H9 (cell line): ENCODE data around the gene RELL1. TPM values are rescaled to one million over a fixed set of nuclear protein-coding genes. Genes with fewer than 3 reads are reported as not detected.

ENCODE experiments used
- DNase-seq: peaks from one replicate; pipeline ENCODE4 v3.0.0-alpha.2; 2017
- H2AFZ ChIP-seq: one replicate; pipeline ENCODE4 v1.6.1; 2013; ENCODE audit warnings: mild to moderate bottlenecking, low read length, control low read depth, moderate library complexity
- H2AK5ac ChIP-seq: 2 replicates; pipeline ENCODE4 v1.6.1; 2013; ENCODE audit warnings: low read length, control low read depth, mixed read lengths; ENCODE audit not compliant: insufficient read length
- H2BK120ac ChIP-seq: one replicate; pipeline ENCODE4 v1.6.1; 2013; ENCODE audit warnings: low read depth, mild to moderate bottlenecking, low read length, control low read depth, inconsistent platforms; ENCODE audit not compliant: poor library complexity, severe bottlenecking
- H2BK12ac ChIP-seq: 2 replicates; pipeline ENCODE4 v1.6.1; 2013; ENCODE audit warnings: low read length, control low read depth, mixed read lengths, low read depth; ENCODE audit not compliant: insufficient read length
- H2BK15ac ChIP-seq: 2 replicates; pipeline ENCODE4 v1.6.1; 2013; ENCODE audit warnings: low read depth, low read length, control low read depth
- H2BK20ac ChIP-seq: one replicate; pipeline ENCODE4 v1.6.1; 2013; ENCODE audit warnings: low read depth, mild to moderate bottlenecking, low read length, control low read depth, inconsistent platforms; ENCODE audit not compliant: poor library complexity, severe bottlenecking
- H2BK5ac ChIP-seq: 2 replicates; pipeline ENCODE4 v1.6.1; 2013; ENCODE audit warnings: low read length, control low read depth, mixed read lengths; ENCODE audit not compliant: insufficient read length
- H3K14ac ChIP-seq: 2 replicates; pipeline ENCODE4 v1.6.1; 2013; ENCODE audit warnings: low read length, control low read depth; ENCODE audit not compliant: insufficient read depth
- H3K18ac ChIP-seq: 2 replicates; pipeline ENCODE4 v1.6.1; 2013; ENCODE audit warnings: low read depth, mild to moderate bottlenecking, mixed read lengths, low read length, control low read depth; ENCODE audit not compliant: insufficient read length
- H3K23ac ChIP-seq: 2 replicates; pipeline ENCODE4 v1.6.1; 2013; ENCODE audit warnings: low read length, control low read depth, mixed read lengths, low read depth; ENCODE audit not compliant: insufficient read length
- H3K23me2 ChIP-seq: 2 replicates; pipeline ENCODE4 v1.6.1; 2013; ENCODE audit warnings: low read depth, mild to moderate bottlenecking, mixed read lengths, low read length, control low read depth; ENCODE audit not compliant: insufficient read length, poor library complexity, severe bottlenecking
- H3K27ac ChIP-seq: 2 replicates; pipeline ENCODE4 v1.5.1; 2013; ENCODE audit warnings: low read length, control low read depth, mixed read lengths, low read depth; ENCODE audit not compliant: insufficient read length
- H3K27me3 ChIP-seq: 2 replicates; pipeline ENCODE4 v1.6.1; 2013; ENCODE audit warnings: low read length, control low read depth, inconsistent platforms; ENCODE audit not compliant: insufficient read depth
- H3K4ac ChIP-seq: 2 replicates; pipeline ENCODE4 v1.6.1; 2013; ENCODE audit warnings: low read depth, mild to moderate bottlenecking, control low read depth, inconsistent platforms, low read length, moderate library complexity
- H3K4me1 ChIP-seq: 2 replicates; pipeline ENCODE4 v1.6.1; 2013; ENCODE audit warnings: low read length, control low read depth, inconsistent platforms; ENCODE audit not compliant: insufficient read depth
- H3K4me2 ChIP-seq: 2 replicates; pipeline ENCODE4 v1.6.1; 2013; ENCODE audit warnings: low read length, control low read depth, mixed read lengths; ENCODE audit not compliant: insufficient read length, insufficient read depth
- H3K56ac ChIP-seq: 2 replicates; pipeline ENCODE4 v1.6.1; 2013; ENCODE audit warnings: low read depth, mild to moderate bottlenecking, mixed read lengths, low read length, control low read depth; ENCODE audit not compliant: insufficient read length
- H3K79me1 ChIP-seq: 2 replicates; pipeline ENCODE4 v1.6.1; 2013; ENCODE audit warnings: low read depth, mild to moderate bottlenecking, moderate library complexity, low read length, control low read depth, inconsistent platforms; ENCODE audit not compliant: insufficient read depth, poor library complexity, severe bottlenecking
- H3K79me2 ChIP-seq: 2 replicates; pipeline ENCODE4 v1.6.1; 2013; ENCODE audit warnings: low read length, control low read depth, inconsistent platforms; ENCODE audit not compliant: insufficient read depth
- H3K9ac ChIP-seq: 2 replicates; pipeline ENCODE4 v1.6.1; 2013; ENCODE audit warnings: low read length, control low read depth, mixed read lengths; ENCODE audit not compliant: insufficient read length; ENCODE audit errors: extremely low read depth
- H3K9me3 ChIP-seq: one replicate; pipeline ENCODE4 v1.6.1; 2013; ENCODE audit warnings: low read depth, low read length, inconsistent platforms; ENCODE audit not compliant: control insufficient read depth
- H3T11ph ChIP-seq: one replicate; pipeline ENCODE4 v1.6.1; 2013; ENCODE audit warnings: mild to moderate bottlenecking, low read length, control low read depth, inconsistent platforms
- H4K20me1 ChIP-seq: one replicate; pipeline ENCODE4 v1.6.1; 2013; ENCODE audit not compliant: control insufficient read depth, insufficient read length, insufficient read depth
- H4K5ac ChIP-seq: 2 replicates; pipeline ENCODE4 v1.6.1; 2013; ENCODE audit warnings: low read depth, mild to moderate bottlenecking, mixed read lengths, low read length, control low read depth; ENCODE audit not compliant: insufficient read length
- H4K8ac ChIP-seq: replicated peaks from 2 replicates; pipeline ENCODE4 v1.6.1; 2013; ENCODE audit warnings: low read length, control low read depth, mixed read lengths, low read depth; ENCODE audit not compliant: insufficient read length
- H4K91ac ChIP-seq: 2 replicates; pipeline ENCODE4 v1.6.1; 2013; ENCODE audit warnings: low read depth, mild to moderate bottlenecking, moderate library complexity, mixed read lengths, low read length, control low read depth; ENCODE audit not compliant: insufficient read length
- H3K27ac Mint-ChIP-seq, 3 experiments: 2 replicates in 2 of 3; 3 replicates in 1 of 3; pipeline ENCODE4 v1.8.0; 2020 to 2021; ENCODE audit warnings: mixed read lengths in 3 of 3, mild to moderate bottlenecking in 1 of 3, moderate library complexity in 1 of 3
- H3K27me3 Mint-ChIP-seq: 2 replicates; pipeline ENCODE4 v1.8.0; 2021; ENCODE audit warnings: low read depth, mild to moderate bottlenecking, moderate library complexity, mixed read lengths
- H3K36me3 Mint-ChIP-seq, 3 experiments: 2 replicates in 2 of 3; 3 replicates in 1 of 3; pipeline ENCODE4 v1.8.0; 2020 to 2021; ENCODE audit warnings: low read depth in 3 of 3, mixed read lengths in 3 of 3; ENCODE audit not compliant: insufficient read depth in 1 of 3
- H3K4me1 Mint-ChIP-seq, 2 experiments: 2 replicates each; pipeline ENCODE4 v1.8.0; 2020; ENCODE audit warnings: mixed read lengths in 2 of 2
- H3K4me3 Mint-ChIP-seq, 2 experiments: 2 replicates in 1 of 2; 3 replicates in 1 of 2; pipeline ENCODE4 v1.8.0; 2020 to 2021; ENCODE audit warnings: mild to moderate bottlenecking in 2 of 2, mixed read lengths in 2 of 2, moderate library complexity in 1 of 2
- H3K9me3 Mint-ChIP-seq, 2 experiments: 2 replicates in 1 of 2; 3 replicates in 1 of 2; pipeline ENCODE4 v1.8.0; 2020; ENCODE audit warnings: mild to moderate bottlenecking in 2 of 2, mixed read lengths in 2 of 2, moderate library complexity in 1 of 2
- CTCF ChIP-seq: fragments of 200-600 bp; sonication (generic); conservative IDR thresholded peaks from 3 replicates; pipeline ENCODE4 v1.8.0; 2021; ENCODE audit warnings: antibody characterized with exemption, mild to moderate bottlenecking
- WGBS: extraction: QIAGEN DNeasy Blood & Tissue Kit; methylation state at CpG from one replicate; pipeline ENCODE4 v1.1.7; 2013; ENCODE audit warnings: missing lambda C conversion rate, low lambda C conversion rate, mixed read lengths; ENCODE audit not compliant: insufficient read length; ENCODE audit errors: extremely low coverage; 5-methylcytosine and 5-hydroxymethylcytosine counted together
- total RNA-seq: library from RNA; stranded (reverse); gene quantifications from 2 replicates; pipeline ENCODE4 v1.2.1, GENCODE V29; 2021

RELL1 gene
- total RNA-seq, 1 experiment from 2014 or later, result 10.8 TPM

- no peak overlapping the region for H2BK15ac ChIP-seq
- no peak overlapping the region for H3T11ph ChIP-seq
- no peak overlapping the region for H2AFZ ChIP-seq
- no peaks in the 10 kb centered on the region for H4K20me1 ChIP-seq
- Mint-ChIP-seq H3K9me3 (no peaks in the 10 kb centered on the region), H3K36me3 (peaks cover 3 to 15% (median 14%) of the 10 kb centered on the region in 3 experiments; a peak in 4 of 7 replicates), H3K4me3 (no peak overlapping the region), H3K27me3 (peaks cover 9% of the 10 kb centered on the region), H3K27ac (no peak overlapping the region), H3K4me1 (peaks cover 42 to 46% of the 10 kb centered on the region in 2 experiments)
- H2BK12ac ChIP-seq, result no peak overlapping the region
- H3K14ac ChIP-seq, result peak overlapping the region; percentile 49; the same call in 1 of the 2 replicates
- no CpG with 5 or more reads among the region's 8 CpGs for WGBS
- no peak overlapping the region for H3K4me2 ChIP-seq
- H3K18ac ChIP-seq, result no peak overlapping the region
- no peak overlapping the region for H3K4ac ChIP-seq
- no peaks in the 10 kb centered on the region for H3K23me2 ChIP-seq
- H2BK120ac ChIP-seq, result no peak overlapping the region
- no peaks in the 10 kb centered on the region for H3K9me3 ChIP-seq
- H4K5ac ChIP-seq, result no peak overlapping the region
- H3K79me2 ChIP-seq, result no peaks in the 10 kb centered on the region; the same call in 1 of the 2 replicates
- no peak overlapping the region for H3K56ac ChIP-seq
- no peak overlapping the region for H4K91ac ChIP-seq
- H3K27ac ChIP-seq, result no peak overlapping the region
- no peak overlapping the region for H2BK20ac ChIP-seq
- H3K79me1 ChIP-seq, result no peaks in the 10 kb centered on the region
- peak overlapping the region; percentile 72 for H2BK5ac ChIP-seq
- TF ChIP-seq CTCF, result no peak
- H3K9ac ChIP-seq, result no peak overlapping the region
- no peak overlapping the region for H3K23ac ChIP-seq
- H2AK5ac ChIP-seq, result no peak overlapping the region
- H4K8ac ChIP-seq, result no peak overlapping the region
- H3K27me3 ChIP-seq, result no peaks in the 10 kb centered on the region
- DNase-seq, result peak; percentile 60
- H3K4me1 ChIP-seq, result peaks cover 5% of the 10 kb centered on the region; the same call in 1 of the 2 replicates
Observed at GRCh38 chr4:37648084-37648817, 37.9 kb downstream of the RELL1 start.
